H1 (cell line): ENCODE data around the gene PORCN. TPM values are rescaled to one million over a fixed set of nuclear protein-coding genes. Genes with fewer than 3 reads are reported as not detected.

Experiments used
- CTCF ChIA-PET: fragments of 300-600 bp; sonication (Branson Sonifier 250); formaldehyde crosslinking; loops from one replicate; lab custom pipeline; 2021; ENCODE audit not compliant: partially characterized antibody; lab: Charles Lee
- POLR2A ChIA-PET: fragments of 300-600 bp; sonication (Branson Sonifier 250); formaldehyde crosslinking; loops from one replicate; lab custom pipeline; 2021; ENCODE audit warnings: inconsistent platforms; ENCODE audit not compliant: partially characterized antibody; lab: Charles Lee
- DNase-seq, 2 experiments: peaks; one replicate each; pipeline versions ENCODE4 v3.0.0 to v3.0.0-alpha.2; 2010 to 2022; ENCODE audit warnings: low spot score in 2 of 2, low read depth in 1 of 2, mixed read lengths in 1 of 2
- FAIRE-seq: peaks from 2 replicates; lab custom pipeline; 2011; peaks lifted over from hg19 to GRCh38; lab: Jason Lieb, UNC
- H2AFZ ChIP-seq: 2 replicates; pipeline ENCODE4 v1.8.1; 2012; ENCODE audit warnings: low read length, inconsistent platforms
- H2AK5ac ChIP-seq: 2 replicates; pipeline ENCODE4 v1.6.1; 2013; ENCODE audit warnings: low read depth, low read length
- H2BK120ac ChIP-seq: replicated peaks from 2 replicates; pipeline ENCODE3; 2013; ENCODE audit warnings: low read depth, low read length, inconsistent platforms
- H2BK12ac ChIP-seq: 2 replicates; pipeline ENCODE4 v1.6.1; 2013; ENCODE audit warnings: low read depth, low read length
- H2BK15ac ChIP-seq: 2 replicates; pipeline ENCODE4 v1.6.1; 2013; ENCODE audit warnings: low read length
- H2BK20ac ChIP-seq: 2 replicates; pipeline ENCODE4 v1.6.1; 2013; ENCODE audit warnings: low read length
- H2BK5ac ChIP-seq: 2 replicates; pipeline ENCODE4 v1.6.1; 2013; ENCODE audit warnings: low read depth, low read length
- H3K14ac ChIP-seq: 2 replicates; pipeline ENCODE4 v1.6.1; 2013; ENCODE audit warnings: inconsistent platforms; ENCODE audit not compliant: insufficient read length
- H3K18ac ChIP-seq: 2 replicates; pipeline ENCODE4 v1.6.1; 2013; ENCODE audit warnings: low read length; ENCODE audit errors: extremely low read depth
- H3K23ac ChIP-seq: 2 replicates; pipeline ENCODE4 v1.6.1; 2013; ENCODE audit warnings: inconsistent platforms; ENCODE audit not compliant: insufficient read length
- H3K23me2 ChIP-seq: 2 replicates; pipeline ENCODE4 v1.6.1; 2013; ENCODE audit warnings: low read depth, low read length
- H3K27ac ChIP-seq: 2 replicates; pipeline ENCODE4 v1.6.1; 2011; ENCODE audit warnings: low read depth, low read length, inconsistent platforms
- H3K27me3 ChIP-seq, 4 experiments: replicated peaks in 1 of 4; 1 replicate in 1 of 4; 2 replicates in 3 of 4; pipeline versions ENCODE4 v1.6.1 to v1.8.1; 2011 to 2013; ENCODE audit warnings: low read length in 3 of 4, mild to moderate bottlenecking in 3 of 4, inconsistent platforms in 2 of 4, mixed read lengths in 2 of 4, moderate library complexity in 1 of 4; ENCODE audit not compliant: control insufficient read depth in 3 of 4, insufficient read depth in 3 of 4; ENCODE audit errors: extremely low read depth in 1 of 4
- H3K36me3 ChIP-seq, 4 experiments: 2 replicates each; pipeline versions ENCODE4 v1.6.1 to v1.8.1; 2011 to 2013; ENCODE audit warnings: mild to moderate bottlenecking in 4 of 4, low read length in 3 of 4, moderate library complexity in 2 of 4, control low read depth in 1 of 4, inconsistent platforms in 1 of 4; ENCODE audit not compliant: insufficient read depth in 4 of 4, control insufficient read depth in 2 of 4
- H3K4ac ChIP-seq: replicated peaks from 2 replicates; pipeline ENCODE3; 2013; ENCODE audit warnings: low read length, low read depth, mixed read lengths, inconsistent platforms; ENCODE audit not compliant: insufficient read length
- H3K4me1 ChIP-seq, 4 experiments: replicated peaks in 1 of 4; 1 replicate in 1 of 4; 2 replicates in 3 of 4; pipeline versions ENCODE4 v1.6.1 to v1.8.1; 2011 to 2013; ENCODE audit warnings: low read length in 3 of 4, inconsistent platforms in 2 of 4, mixed read lengths in 1 of 4; ENCODE audit not compliant: insufficient read depth in 4 of 4, control insufficient read depth in 3 of 4
- H3K4me2 ChIP-seq, 2 experiments: 2 replicates each; pipeline versions ENCODE4 v1.6.1 to v1.8.1; 2011 to 2013; ENCODE audit warnings: low read depth in 2 of 2, low read length in 2 of 2, control low read depth in 1 of 2, inconsistent platforms in 1 of 2, mild to moderate bottlenecking in 1 of 2; ENCODE audit not compliant: insufficient read depth in 1 of 2
- H3K4me3 ChIP-seq, 4 experiments: fragments of 200-600, 300-600 bp in 1 of 4; sonication (generic), shearing (Covaris generic), sonication (Bioruptor Twin) in 1 of 4; 2 replicates each; pipeline versions ENCODE4 v1.5.1 to v1.8.1; 2011 to 2016; ENCODE audit warnings: low read length in 4 of 4, low read depth in 3 of 4, control low read depth in 2 of 4, inconsistent platforms in 2 of 4, mild to moderate bottlenecking in 2 of 4, mixed read lengths in 1 of 4, moderate library complexity in 1 of 4; ENCODE audit not compliant: insufficient read depth in 2 of 4; ENCODE audit errors: extremely low read depth in 1 of 4
- H3K56ac ChIP-seq: replicated peaks from 2 replicates; pipeline ENCODE3; 2013; ENCODE audit warnings: low read depth, mild to moderate bottlenecking, mixed read lengths, low read length, inconsistent platforms; ENCODE audit not compliant: insufficient read length
- H3K79me1 ChIP-seq: 2 replicates; pipeline ENCODE4 v1.6.1; 2013; ENCODE audit warnings: low read depth, low read length, control low read depth
- H3K79me2 ChIP-seq, 2 experiments: 2 replicates each; pipeline versions ENCODE4 v1.6.1 to v1.8.1; 2012 to 2013; ENCODE audit warnings: low read length in 2 of 2, mild to moderate bottlenecking in 2 of 2, inconsistent platforms in 1 of 2; ENCODE audit not compliant: insufficient read depth in 2 of 2, control insufficient read depth in 1 of 2
- H3K9ac ChIP-seq, 4 experiments: replicated peaks in 1 of 4; 1 replicate in 1 of 4; 2 replicates in 3 of 4; pipeline versions ENCODE4 v1.6.1 to v1.8.1; 2011 to 2013; ENCODE audit warnings: low read depth in 3 of 4, low read length in 3 of 4, control low read depth in 2 of 4, mild to moderate bottlenecking in 2 of 4, moderate library complexity in 2 of 4, inconsistent platforms in 1 of 4; ENCODE audit errors: extremely low read depth in 1 of 4
- H3K9me3 ChIP-seq, 2 experiments: 2 replicates each; pipeline versions ENCODE4 v1.6.1 to v1.8.1; 2012 to 2013; ENCODE audit warnings: mild to moderate bottlenecking in 2 of 2, moderate library complexity in 2 of 2, control low read depth in 1 of 2, inconsistent platforms in 1 of 2, low read depth in 1 of 2, low read length in 1 of 2, mixed read lengths in 1 of 2; ENCODE audit not compliant: insufficient read depth in 2 of 2
- H4K20me1 ChIP-seq, 2 experiments: replicated peaks in 1 of 2; 2 replicates each; pipeline versions ENCODE3 to v1.8.1; 2011 to 2013; ENCODE audit warnings: inconsistent platforms in 2 of 2, low read length in 2 of 2, mild to moderate bottlenecking in 1 of 2; ENCODE audit not compliant: insufficient read depth in 2 of 2, control insufficient read depth in 1 of 2
- H4K5ac ChIP-seq: 2 replicates; pipeline ENCODE4 v1.6.1; 2013; ENCODE audit warnings: low read length, low read depth, mixed read lengths, inconsistent platforms; ENCODE audit not compliant: insufficient read length
- H4K8ac ChIP-seq: 2 replicates; pipeline ENCODE4 v1.8.0; 2013; ENCODE audit warnings: mild to moderate bottlenecking, moderate library complexity, low read length, inconsistent platforms; ENCODE audit not compliant: insufficient read depth; ENCODE audit errors: extremely low read depth
- H4K91ac ChIP-seq: replicated peaks from 2 replicates; pipeline ENCODE3; 2013; ENCODE audit warnings: low read length, mixed read lengths, inconsistent platforms; ENCODE audit not compliant: insufficient read length
- KDM1A ChIP-seq: fragments of 200-600, 300-600 bp; sonication (generic); IDR thresholded peaks from 2 replicates; pipeline ENCODE4 v1.7.1; 2016; ENCODE audit warnings: mild to moderate bottlenecking, low read length, borderline replicate concordance
- KDM5A ChIP-seq: fragments of 200-600 bp; IDR thresholded peaks from 2 replicates; pipeline ENCODE4 v1.7.1; 2012; ENCODE audit warnings: mild to moderate bottlenecking, low read length, inconsistent platforms, mixed read lengths
- SIX5 ChIP-seq: IDR thresholded peaks from 2 replicates; pipeline ENCODE4 v1.6.1; 2011; ENCODE audit warnings: mild to moderate bottlenecking, low read depth, low read length
- SP4 ChIP-seq: IDR thresholded peaks from 2 replicates; pipeline ENCODE4 v1.6.1; 2012; ENCODE audit warnings: low read length, inconsistent platforms
- SUZ12 ChIP-seq: fragments of 200-600 bp; sonication (generic); IDR thresholded peaks from 2 replicates; pipeline ENCODE4 v1.6.1; 2012; ENCODE audit warnings: mild to moderate bottlenecking, inconsistent platforms, low read length, moderate library complexity, mixed read lengths
- TAF1 ChIP-seq: IDR thresholded peaks from 2 replicates; pipeline ENCODE4 v1.6.1; 2011; ENCODE audit warnings: mild to moderate bottlenecking, low read depth, low read length
- WGBS, 2 experiments: shearing (Covaris generic) in 1 of 2; methylation state at CpG; one replicate each; pipeline versions ENCODE4 v1.1.6 to v1.1.7; 2013 to 2015; ENCODE audit warnings: low lambda C conversion rate in 2 of 2, mixed read lengths in 2 of 2, inconsistent platforms in 1 of 2, low coverage in 1 of 2, missing lambda C conversion rate in 1 of 2; ENCODE audit not compliant: insufficient replicate concordance in 2 of 2, insufficient coverage in 1 of 2, insufficient read length in 1 of 2; ENCODE audit errors: extremely low coverage in 1 of 2, missing lambda C conversion rate in 1 of 2; 5-methylcytosine and 5-hydroxymethylcytosine counted together
- polyA plus RNA-seq, 7 experiments: library from polyadenylated mRNA; depleted of rRNA in 3 of 7; stranded (reverse) in 5 of 7; unstranded in 2 of 7; fragments of >200 nt in 5 of 7; fragments of 200-250 nt in 2 of 7; gene quantifications; 1 replicate in 5 of 7; 2 replicates in 1 of 7; 4 replicates in 1 of 7; pipeline versions ENCODE4 v1.2.1 to v1.2.3, GENCODE V29; 2011 to 2013; ENCODE audit warnings: missing spikeins in 2 of 7, mixed read lengths in 2 of 7
- total RNA-seq: library from RNA; stranded (reverse); fragmentation: NEBNext Ultra II Directional; extraction: Animal tissue kit (Norgen Biotek cat#: 25700); gene quantifications from 2 replicates; pipeline ENCODE4 v1.2.1, GENCODE V29; 2021

PORCN gene
- total and polyA plus RNA-seq, 2 of the 8 experiments (the other 6 are each of a cell fraction or from before 2014, with no cell fraction given) = 14.6 to 34.1 TPM

- Histone ChIP-seq H2BK20ac (no peak overlapping the region), H3K79me2 (no peaks in the 10 kb centered on the region), H3K4me2 (no peak overlapping the region), H3K9me3 (no peaks in the 10 kb centered on the region), H2BK15ac (no peak overlapping the region), H2BK5ac (no peak overlapping the region), H3K27me3 (no peaks in the 10 kb centered on the region; a peak in 2 of 7 replicates), H3K56ac (no peak overlapping the region), H4K20me1 (no peaks in the 10 kb centered on the region), H3K4me1 (peaks cover 0 to 5% (median 2%) of the 10 kb centered on the region in 4 experiments; a peak in 4 of 7 replicates), H3K18ac (no peak overlapping the region), H4K91ac (no peak overlapping the region), H4K5ac (no peak overlapping the region), H3K23ac (no peak overlapping the region), H3K14ac (no peak overlapping the region), H2AFZ (no peak overlapping the region), H3K4ac (no peak overlapping the region)
- POLR2A ChIA-PET = no interaction called here
- DNase-seq = no peak
- WGBS, 2 experiments = 77% methylated on average over 5 of the region's 5 CpGs; no CpG with 5 or more reads in 1 of the 2 experiments
- CTCF ChIA-PET = no interaction called here
- TF ChIP-seq KDM1A = no peak
- no peak for TF ChIP-seq SP4
- TF ChIP-seq SIX5 = no peak
- no peak for TF ChIP-seq SUZ12
- TF ChIP-seq KDM5A = no peak
- TF ChIP-seq TAF1 = no peak
- TF ChIP-seq, all 59 proteins: peak for 0
- no peak overlapping the region for H4K8ac ChIP-seq
- no peak overlapping the region for H2BK120ac ChIP-seq
- no peak for FAIRE-seq
- no peak overlapping the region for H3K4me3 ChIP-seq
- H3K36me3 ChIP-seq = no peaks in the 10 kb centered on the region
- H2AK5ac ChIP-seq = no peak overlapping the region
- H3K23me2 ChIP-seq = no peaks in the 10 kb centered on the region; the same call in 1 of the 2 replicates
- no peak overlapping the region for H3K9ac ChIP-seq
- H3K79me1 ChIP-seq = no peaks in the 10 kb centered on the region
- no peak overlapping the region for H2BK12ac ChIP-seq
- H3K27ac ChIP-seq = no peak overlapping the region
Observed at GRCh38 chrX:48505481-48505880, 3.3 kb upstream of the PORCN start.
